NK-92 (cell line): ENCODE data around the gene GIN1.
A peak's percentile ranks its signal among the peaks of the same experiment; 100 is the strongest.
"Not testable (repeated sequence)": the region's sequence is repeated elsewhere in the genome, so short reads cannot be mapped to it uniquely, and the experiment has no call there.

Source experiments
- DNase-seq: peaks from one replicate; lab custom pipeline; 2025; ENCODE audit not compliant: unreplicated experiment; lab: John Stamatoyannopoulos, UW

The GIN1 gene, protein sequence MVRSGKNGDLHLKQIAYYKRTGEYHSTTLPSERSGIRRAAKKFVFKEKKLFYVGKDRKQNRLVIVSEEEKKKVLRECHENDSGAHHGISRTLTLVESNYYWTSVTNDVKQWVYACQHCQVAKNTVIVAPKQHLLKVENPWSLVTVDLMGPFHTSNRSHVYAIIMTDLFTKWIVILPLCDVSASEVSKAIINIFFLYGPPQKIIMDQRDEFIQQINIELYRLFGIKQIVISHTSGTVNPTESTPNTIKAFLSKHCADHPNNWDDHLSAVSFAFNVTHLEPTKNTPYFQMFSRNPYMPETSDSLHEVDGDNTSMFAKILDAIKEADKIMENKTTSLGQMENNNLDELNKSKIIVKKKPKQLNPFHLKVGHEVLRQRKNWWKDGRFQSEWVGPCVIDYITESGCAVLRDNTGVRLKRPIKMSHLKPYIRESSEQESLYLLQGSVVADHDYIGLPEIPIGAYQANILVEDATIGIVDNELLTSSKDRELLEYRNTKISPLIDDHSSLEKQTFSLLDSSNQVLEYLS

DNA sequence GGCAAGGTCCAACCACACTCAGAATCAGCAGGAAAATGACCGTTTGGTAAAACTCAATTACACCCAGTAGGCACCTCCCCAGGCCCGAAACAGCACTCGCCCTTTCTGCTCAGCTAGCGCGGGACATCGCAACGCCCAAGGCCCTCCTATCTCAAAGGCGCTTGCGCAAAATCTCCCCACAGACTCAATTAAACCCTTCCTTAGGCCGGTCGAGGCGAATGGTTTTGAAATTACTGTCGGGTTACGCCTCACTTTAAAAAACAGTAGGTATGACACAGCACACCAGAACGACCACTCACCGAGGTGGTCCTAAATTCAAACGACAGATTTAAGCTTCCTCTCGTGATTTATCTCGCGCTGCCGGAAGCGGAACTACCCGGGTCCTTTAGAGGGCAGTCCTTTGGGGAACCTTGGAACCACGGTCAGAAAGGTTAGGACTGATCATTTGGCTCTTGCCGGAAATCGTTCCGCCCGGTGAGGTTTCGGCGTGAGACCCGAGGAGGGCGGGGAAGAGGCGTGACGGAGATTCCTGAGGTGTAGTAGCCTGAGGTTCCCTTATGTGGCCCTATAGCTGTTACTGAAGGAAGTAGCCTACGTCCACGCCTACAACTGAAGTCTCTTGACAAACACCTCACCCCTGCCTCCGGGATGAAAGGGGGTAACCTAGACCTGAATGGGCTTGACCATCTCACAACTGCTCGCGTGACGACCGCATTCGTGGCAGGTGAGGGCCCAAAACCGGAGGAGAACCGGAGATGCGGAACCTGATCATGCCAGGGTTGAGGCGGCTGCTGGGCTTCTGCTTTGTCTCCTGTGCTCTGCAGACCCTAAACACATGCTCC is at the start of gene GIN1, which contains the start of gene PPIP5K2:
Gene GIN1 (minus strand): TSS at position 374 of the 842 bp plus-strand sequence. CDS start 11,431 bp downstream, outside the sequence.
Gene PPIP5K2 (plus strand): TSS at position 537 of the 842 bp plus-strand sequence. CDS start 9,289 bp downstream, outside the sequence.
- DNase-seq = peak; percentile 76

DNA sequence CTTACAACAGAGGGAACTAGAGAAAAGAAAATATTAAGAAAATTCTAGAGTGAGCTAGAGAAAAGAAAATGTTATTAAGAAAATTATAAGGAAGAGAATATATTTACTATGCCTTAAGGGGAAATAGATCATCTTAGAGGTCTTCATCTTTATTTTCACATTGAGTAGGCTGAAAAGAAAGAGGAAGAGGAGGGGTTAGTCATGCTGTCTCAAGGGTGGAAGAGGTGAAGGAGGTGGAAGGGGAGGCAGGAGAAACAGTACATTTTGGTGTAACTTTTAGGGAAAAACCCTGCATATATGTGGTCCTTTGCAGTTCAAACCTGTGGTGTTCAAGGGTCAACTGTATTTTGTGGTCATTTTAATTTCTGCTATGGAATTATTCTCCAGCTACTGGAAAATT is 46.8 kb upstream of the GIN1 start:
- DNase-seq = no peak

DNA sequence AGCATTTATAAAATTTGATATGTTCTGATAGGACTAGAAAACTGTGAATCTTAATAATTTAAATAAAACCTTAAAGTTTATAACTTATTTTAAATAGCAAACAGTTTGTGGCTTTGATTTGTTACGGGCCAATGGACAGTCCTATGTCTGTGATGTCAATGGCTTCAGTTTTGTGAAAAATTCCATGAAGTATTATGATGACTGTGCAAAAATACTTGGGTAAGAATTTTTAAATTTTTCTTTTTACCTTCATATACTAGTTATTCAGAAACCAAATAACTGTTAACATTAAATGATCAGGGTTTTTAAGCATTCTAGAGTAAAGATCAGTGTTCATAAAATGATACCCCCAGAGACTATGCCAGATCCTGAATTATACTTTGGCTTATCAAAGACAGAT is 31.2 kb upstream of the GIN1 start:
- DNase-seq = no peak

DNA sequence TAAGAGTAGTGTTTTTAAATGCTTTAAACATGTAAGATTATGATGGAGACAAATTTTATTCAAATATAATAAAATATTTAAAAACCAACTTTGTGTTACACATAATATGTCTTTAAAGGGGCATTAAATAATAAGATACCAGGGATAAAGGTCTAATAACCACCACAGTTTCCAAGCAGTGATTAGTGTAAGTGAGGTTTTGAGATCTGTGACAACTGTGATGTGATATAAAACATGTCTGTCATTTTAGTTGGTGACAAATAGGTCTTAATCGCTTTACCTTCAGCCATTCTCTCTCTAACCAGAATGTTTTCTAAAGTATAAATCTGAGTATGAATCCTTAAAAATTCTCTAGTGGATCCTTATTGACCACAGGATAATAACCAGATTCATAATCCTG is 28.3 kb upstream of the GIN1 start:
- DNase-seq = no peak

DNA sequence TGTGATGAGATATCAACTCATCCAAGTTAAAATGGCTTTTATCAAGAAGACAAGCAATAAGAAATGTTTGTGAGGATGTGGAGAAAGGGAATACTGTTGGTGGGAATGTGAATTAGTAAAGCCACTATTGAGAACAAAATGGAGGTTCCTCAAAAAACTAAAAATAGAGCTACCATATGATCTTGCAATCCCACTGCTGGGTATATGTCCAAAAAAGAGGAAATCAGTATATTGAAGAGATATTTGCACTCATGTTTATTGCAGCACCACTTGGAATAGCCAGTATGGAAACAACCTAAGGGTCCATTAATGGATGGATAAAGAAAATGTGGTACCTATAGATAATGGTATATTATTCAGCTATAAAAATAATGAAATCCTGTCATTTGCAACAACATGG is 25.3 kb upstream of the GIN1 start:
- no peak for DNase-seq

DNA sequence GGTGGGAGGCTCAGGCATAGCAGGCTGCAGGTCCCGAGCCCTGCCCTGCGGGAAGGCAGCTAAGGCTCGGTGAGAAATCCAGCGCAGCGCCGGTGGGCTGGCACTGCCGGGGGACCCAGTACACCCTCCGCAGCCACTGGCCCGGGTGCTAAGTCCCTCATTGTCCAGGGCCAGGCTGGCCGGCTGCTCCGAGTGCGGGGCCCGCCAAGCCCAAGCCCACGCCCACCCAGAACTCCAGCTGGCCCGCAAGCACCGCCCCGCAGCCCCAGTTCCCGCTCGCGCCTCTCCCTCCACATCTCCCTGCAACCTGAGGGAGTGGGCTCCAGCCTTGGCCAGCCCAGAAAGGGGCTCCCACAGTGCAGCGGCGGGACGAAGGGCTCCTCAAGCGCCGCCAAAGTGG is 22.2 kb upstream of the GIN1 start:
- DNase-seq = not testable (repeated sequence)

DNA sequence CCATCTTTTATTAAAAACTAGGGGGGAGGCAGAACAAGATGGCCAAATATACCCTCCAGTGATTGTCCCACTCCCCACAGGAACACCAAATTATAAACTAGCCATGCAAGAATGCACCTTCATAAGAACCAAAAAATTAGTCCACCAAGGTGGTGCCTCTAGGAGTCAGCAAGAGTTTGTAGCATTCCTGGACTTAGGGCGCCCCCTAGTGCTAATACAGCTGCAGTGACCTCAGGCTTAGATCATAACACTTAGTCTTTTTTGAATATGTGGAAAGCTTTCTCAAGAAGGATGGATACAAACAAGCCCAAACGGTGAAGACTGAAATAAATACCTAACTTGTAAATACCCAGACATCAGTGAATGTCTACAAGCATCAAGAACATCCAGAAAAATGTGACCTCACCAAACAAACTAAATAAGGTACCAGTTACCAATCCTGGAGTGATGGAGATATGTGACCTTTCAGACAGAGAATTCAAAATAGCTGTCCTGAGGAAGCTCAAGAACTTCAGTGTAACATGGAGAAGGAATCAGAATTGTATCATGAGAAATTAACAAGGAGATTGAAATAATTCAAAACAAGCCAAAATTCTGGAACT is 19.4 kb upstream of the GIN1 start:
- peak; percentile 24 for DNase-seq

DNA sequence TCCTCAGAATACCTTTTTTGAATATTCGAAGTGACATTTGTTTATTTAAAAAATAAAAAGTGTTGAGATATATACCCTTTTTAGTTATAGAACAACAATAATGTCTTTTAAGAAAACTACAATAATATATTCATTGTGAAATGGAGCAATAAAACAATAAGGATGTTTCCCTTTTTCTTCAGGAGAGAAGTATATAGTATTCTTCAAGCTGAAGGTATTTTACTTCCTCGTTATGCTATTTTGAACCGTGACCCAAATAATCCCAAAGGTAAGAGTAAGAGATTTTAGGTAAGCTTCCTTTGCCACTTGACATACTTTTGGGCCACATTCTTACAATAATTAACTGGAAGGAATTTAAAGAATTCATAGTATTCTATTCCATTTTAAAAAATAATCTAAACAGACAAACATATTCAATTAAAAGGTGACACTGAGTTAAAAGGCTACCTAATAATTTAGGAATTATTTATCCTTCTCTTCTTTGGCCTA is 18.3 kb upstream of the GIN1 start:
- DNase-seq = no peak

DNA sequence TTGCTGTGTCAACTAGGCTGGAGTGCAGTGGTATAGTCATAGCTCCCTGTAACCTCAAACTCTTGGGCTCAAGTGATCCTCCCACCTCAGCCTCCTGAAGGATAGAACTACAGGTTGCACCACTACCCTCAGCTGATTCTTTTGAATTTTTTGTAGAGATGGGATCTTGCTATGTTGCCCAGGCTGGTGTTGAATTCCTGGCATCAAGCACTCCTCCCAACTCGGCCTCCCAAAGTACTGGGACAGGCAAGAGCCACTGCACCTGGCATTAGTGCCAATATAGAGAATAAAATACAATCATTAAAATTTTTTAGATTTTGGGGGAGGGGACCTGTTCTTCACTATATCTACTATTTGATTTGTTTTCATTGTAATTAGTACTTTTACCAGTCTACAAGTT is 15.5 kb upstream of the GIN1 start:
- DNase-seq = no peak

DNA sequence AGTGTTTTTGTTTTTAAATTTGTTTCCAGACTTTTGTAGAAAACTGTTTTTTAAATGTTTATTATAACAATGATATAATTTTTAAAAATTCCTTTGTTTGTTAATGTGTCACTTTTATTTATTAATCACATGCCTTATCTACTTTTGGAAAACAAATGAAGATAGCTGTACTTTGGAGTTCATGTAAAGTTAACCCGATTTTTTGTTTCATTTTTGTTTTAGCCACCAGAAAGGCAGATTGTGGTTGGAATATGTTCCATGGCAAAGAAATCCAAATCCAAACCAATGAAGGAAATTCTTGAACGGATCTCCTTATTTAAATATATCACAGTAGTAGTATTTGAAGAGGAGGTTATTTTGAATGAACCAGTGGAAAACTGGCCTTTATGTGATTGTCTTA is 13.3 kb upstream of the GIN1 start:
- no peak for DNase-seq

DNA sequence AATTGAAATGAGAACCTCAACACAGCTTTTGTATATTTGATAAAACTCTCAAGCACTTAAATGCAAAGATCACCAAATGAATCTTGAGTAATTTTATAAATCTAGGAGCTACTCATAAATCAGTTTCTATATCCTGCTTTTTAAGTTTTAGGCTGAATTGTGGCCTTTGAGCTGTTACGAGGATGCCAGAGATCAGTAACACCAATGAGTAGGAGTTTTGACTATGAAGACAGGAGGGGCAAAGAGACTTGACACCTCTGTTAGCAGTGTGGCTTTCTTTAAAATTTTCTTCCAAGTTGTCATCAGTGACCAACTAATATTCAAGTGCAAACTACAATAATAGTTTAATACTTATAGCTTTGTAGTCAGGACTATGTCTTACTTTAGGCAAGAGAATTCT is 12.7 kb upstream of the GIN1 start:
- DNase-seq = no peak

DNA sequence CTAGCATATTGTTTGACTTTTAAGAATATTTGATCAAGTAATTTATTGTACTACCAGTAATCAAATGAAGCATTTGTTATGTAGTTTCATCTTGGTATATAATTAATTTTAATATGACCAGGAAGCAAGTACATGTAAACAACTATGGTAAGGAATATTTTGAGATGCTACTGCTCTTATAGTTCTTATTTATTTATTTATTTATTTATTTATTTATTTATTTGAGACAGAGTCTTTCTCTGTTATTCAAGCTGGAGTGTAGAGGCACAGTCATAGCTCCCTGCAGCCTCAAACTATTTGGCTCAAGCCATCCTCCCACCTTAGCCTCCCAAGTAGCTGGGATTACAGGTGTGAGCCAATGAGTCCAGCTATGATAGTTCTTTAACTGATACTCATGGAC is 8.3 kb upstream of the GIN1 start:
- no peak for DNase-seq

DNA sequence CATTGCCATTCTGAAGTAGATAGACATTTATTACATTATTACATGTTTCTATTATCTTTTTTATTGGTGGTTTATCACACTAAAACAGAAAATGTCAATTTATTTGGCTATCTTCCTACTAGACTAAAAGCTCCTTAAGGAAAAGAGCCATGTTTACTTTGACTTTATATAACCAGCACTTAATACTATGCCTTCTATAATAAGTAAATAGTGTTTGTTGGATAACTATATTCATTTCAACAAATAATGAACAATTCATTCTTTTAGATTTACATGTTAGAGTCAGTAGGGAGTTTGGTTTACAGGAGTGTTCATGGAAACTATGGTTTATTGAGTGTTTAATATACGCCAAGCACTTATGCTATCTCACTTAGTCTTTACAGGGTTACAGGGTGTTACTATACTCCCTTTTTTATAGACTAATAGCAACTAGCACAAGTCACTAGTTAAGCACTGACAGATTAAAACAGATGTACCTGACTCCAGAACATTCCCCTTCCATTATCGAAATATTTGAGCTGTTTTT is 7.4 kb upstream of the GIN1 start:
- no peak for DNase-seq

DNA sequence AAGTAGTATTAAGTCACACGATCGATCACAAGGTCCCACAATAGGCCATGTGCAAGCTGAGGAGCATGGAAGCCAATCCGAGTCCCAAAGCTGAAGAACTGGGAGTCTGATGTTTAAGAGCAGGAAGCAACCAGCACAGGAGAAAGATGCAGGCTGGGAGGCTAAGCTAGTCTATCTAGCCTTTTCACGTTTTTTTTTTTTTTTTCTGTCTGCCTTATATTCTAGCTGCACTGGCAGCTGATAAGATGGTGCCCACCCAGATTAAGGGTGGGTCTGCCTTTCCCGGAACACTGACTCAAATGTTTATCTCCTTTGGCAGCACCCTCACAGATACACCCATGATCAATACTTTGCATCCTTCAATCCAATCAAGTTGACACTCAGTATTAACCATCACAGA is 6.6 kb upstream of the GIN1 start:
- DNase-seq = no peak

DNA sequence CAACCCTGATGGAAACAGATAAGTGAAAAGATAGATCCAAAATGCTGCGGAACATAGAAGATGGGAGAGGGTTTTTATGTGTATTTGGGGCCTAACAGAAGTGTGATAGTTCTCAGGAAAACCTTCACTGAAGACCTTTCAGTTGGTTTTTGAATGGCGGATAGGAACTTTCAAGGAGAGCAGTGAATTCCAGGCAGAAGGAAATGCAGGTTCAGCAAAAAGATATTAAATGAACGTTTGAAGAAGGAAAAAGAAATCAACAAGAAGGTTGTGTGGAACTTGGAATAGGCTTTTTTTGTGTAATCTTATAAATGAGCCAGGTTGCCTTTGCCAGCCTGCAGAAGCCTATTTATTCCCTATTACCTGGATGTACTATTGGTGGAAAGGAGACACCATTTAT is 2.3 kb upstream of the GIN1 start:
- no peak for DNase-seq

DNA sequence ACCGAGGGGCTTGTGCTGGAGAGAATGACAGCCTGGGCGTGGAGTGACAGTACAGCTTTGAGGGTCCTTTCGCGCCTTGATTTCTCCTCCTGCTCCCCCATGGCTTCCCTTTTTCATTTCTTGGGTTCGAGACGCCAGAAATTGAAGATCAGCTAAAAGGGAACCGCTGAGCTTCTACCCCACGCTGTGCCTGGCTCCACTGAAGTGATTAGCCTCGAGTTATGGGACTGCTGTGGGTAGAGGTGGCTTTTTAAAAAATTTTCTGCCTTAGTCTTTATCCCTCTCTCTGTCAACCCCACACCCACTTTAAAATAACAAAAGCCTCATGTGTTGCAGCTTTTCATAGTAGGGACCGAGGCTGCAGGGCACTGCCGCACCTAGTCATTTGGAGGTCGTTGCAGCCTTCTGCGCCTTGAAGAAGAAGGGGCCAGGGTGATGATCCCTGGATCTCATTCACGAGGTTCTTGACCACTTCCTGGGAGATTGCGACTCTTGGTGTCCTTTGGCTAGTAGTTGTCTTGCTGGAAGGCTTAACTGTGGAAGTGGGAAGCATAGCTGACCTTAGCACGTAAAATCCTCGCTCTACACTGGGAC is 766 bp upstream of the GIN1 start:
- DNase-seq = no peak

DNA sequence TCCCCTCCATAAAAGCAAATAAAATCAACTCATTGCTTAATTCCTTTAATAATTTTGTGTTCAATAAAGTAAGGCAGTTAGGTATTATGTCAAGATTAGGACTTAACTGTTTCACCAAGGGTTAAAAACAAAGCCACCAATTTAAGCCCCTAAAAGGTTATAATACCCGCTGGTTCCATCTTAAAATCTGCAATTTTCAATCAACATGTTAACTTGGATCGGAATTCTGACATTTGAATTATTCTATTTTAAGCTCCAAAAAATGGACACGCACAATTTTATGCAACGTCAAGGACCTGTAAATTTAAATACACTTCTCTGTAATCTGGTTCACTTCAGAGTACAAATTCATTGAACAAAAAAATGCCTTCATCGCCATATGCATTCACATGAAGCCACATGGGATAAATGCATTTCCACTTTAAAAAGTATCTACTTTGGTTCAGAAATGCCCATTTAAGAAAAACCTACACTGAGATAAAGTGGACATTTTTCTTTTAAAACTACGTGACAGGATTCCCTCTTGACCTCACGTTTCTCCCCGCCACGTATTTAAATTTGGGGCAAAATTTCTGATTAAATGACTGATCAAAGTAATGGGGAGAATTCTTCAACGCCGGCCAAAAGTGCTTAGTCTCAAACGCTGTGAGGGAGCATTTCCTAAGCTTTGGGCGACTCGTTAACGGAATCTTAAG is 721 bp downstream of the GIN1 start:
- no peak for DNase-seq

DNA sequence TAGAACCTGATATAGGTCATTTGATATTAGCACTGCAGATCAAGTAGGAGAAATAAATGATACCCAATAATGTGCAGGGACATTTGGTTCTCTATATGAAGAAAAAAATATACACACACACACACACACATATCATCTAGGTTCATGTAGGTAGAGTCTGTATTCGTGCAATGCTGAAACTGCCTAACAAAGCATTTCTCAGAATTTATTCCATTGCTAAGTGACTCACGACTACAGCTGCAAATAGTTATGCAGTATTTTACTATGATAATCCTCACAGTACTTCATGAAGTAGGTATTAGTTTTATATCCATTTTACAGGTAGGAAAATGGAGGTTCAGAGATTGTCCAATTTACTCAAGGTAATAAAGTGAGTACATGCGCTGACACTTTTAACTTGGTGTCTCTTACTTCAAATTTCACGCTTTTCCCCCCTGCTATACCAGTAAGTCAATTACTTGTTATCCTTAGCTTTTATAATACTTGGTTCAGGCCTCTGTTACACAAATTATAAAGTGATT is 2.4 kb downstream of the GIN1 start:
- no peak for DNase-seq

DNA sequence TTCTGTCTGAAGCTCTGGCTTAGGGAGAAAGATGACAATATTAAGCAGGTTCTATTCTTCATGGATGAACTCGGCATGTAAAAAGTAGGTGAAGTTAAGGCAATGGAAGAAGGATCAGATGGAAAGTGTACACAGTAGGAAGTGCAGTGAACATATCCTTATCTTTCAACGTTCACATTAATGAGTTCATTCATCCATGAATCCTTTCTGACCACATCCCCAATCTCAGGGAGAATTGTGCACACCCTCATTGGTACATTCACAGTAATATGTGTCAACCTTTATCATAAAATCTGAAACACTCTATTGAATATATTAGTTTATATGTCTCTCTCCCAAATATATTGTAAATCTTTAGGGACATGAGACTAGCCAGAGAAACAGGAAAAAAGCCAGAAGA is 5.5 kb downstream of the GIN1 start:
- no peak for DNase-seq

DNA sequence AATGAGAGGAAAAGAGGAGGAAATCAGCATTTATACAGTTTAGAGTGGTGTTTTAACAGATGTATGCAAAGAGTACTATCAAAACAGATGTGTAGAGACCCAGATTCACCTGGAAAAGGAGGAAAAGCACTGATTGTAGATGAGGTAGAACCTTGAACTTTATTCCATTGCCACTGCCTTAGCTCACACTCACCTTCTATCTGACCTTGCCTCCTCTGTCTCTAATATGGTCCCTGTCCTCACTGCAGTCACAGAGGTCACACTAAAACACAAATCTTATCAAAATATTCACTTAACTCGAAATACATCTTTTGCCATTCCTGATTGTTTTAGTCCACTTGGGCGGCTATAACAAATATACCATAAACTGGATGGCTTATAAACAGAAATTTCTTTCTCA is 7.0 kb downstream of the GIN1 start:
- DNase-seq = no peak
